Measurements from ENCODE around the gene DRC7. TPM values are rescaled to one million over a fixed set of nuclear protein-coding genes. Genes with fewer than 3 reads are reported as not detected.

DRC7 gene
- total RNA-seq, 1 experiment from 2014 or later, result not detected

- no peak for TF ChIP-seq FOXP1 (CRISPR knock-in tag; IDR thresholded peaks at IDR 0.05; ENCODE audit: borderline replicate concordance)
- TF ChIP-seq SOX15 (CRISPR knock-in tag; IDR thresholded peaks at IDR 0.05), result no peak
- TF ChIP-seq OVOL2 (CRISPR knock-in tag; IDR thresholded peaks at IDR 0.05; ENCODE audit: borderline replicate concordance), result no peak
- TF ChIP-seq CREM (CRISPR knock-in tag; IDR thresholded peaks at IDR 0.05), result no peak
- no peak for TF ChIP-seq AR (CRISPR knock-in tag; IDR thresholded peaks at IDR 0.05)
- no peak for TF ChIP-seq ZNF281 (CRISPR knock-in tag; IDR thresholded peaks at IDR 0.05)
- TF ChIP-seq SP1 (CRISPR knock-in tag; conservative IDR thresholded peaks at IDR 0.05), result no peak
- no peak for TF ChIP-seq MAX (CRISPR knock-in tag; IDR thresholded peaks at IDR 0.05)
- no peak for TF ChIP-seq NFYB (CRISPR knock-in tag; conservative IDR thresholded peaks at IDR 0.05; ENCODE audit: low read depth)
- no peak for TF ChIP-seq ZNF317 (CRISPR knock-in tag; IDR thresholded peaks at IDR 0.05; ENCODE audit: borderline replicate concordance, low read depth)
- TF ChIP-seq ZBTB43 (CRISPR knock-in tag; IDR thresholded peaks at IDR 0.05), result no peak
These were observed 61.3 kb downstream of the DRC7 start (continued) for GRCh38 chr16:57755726-57756423.

GRCh38 chr16:57756424-57757325 lies 62.1 kb downstream of the DRC7 start:
- Mint-ChIP-seq H3K9me3 (no peaks in the 10 kb centered on the region), H3K4me1 (peaks cover 12% of the 10 kb centered on the region), H3K4me3 (no peak overlapping the region), H3K27ac (no peak overlapping the region), H3K36me3 (peaks cover 5% of the 10 kb centered on the region; the same call in 1 of the 2 replicates), H3K27me3 (ENCODE audit: low read depth) (no peaks in the 10 kb centered on the region)
- DNase-seq (ENCODE audit: low spot score) (no peak), ATAC-seq (no peak)
- CTCF ChIA-PET, result interaction anchor here (0.5 to 2.4 kb wide), 22 partner anchors 10 to 333 kb away, joined by 3 to 11 read pairs (median 3); partner anchors contain the start of genes USB1 and ZNF319
- POLR2A ChIA-PET, result no interaction called here
- no peak for TF ChIP-seq PRDM15 (CRISPR knock-in tag; IDR thresholded peaks at IDR 0.05)
- TF ChIP-seq SP1 (CRISPR knock-in tag; conservative IDR thresholded peaks at IDR 0.05), result no peak
- TF ChIP-seq ZNF281 (CRISPR knock-in tag; IDR thresholded peaks at IDR 0.05), result no peak
- no peak for TF ChIP-seq TCF7 (CRISPR knock-in tag; IDR thresholded peaks at IDR 0.05; ENCODE audit: low read depth)
- TF ChIP-seq SMAD4 (CRISPR knock-in tag; IDR thresholded peaks at IDR 0.05), result no peak
- no peak for TF ChIP-seq MAX (CRISPR knock-in tag; IDR thresholded peaks at IDR 0.05)
- TF ChIP-seq USF1 (CRISPR knock-in tag; IDR thresholded peaks at IDR 0.05), result no peak
- TF ChIP-seq MLX (CRISPR knock-in tag; IDR thresholded peaks at IDR 0.05), result no peak

Measured in WTC11 (cell line).